Stimulated activated CD8-positive, alpha-beta memory T cell treated with anti-CD3 and anti-CD28 coated beads, Interleukin-15, amount 100 ng/mL, for 1 hour (primary cell): ENCODE data around the gene FAM50A.

ENCODE experiments used
- DNase-seq: peaks from one replicate; pipeline ENCODE4 v3.0.0-alpha.2; 2020; ENCODE audit warnings: low read depth

FAM50A gene

DNA sequence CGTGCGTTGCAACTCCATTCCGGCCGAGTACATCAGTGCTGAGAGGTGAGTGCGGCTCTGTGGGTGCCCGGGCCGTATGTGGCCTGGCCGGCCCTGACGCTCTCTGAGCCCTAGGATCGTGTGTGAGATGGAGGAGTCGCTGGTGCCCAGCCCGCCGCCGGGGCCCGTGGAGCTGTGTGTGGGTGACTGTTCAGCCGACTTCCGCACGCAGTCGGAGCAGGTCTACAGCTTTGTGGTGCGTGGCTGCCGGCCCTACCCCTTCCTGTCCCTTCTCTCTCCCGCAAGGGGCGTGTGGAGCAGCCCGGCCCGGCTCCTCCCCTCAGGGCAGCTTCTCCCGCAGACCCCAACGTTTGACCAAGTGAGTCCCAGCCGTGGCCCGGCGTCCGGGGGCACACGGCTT lies 22.1 kb downstream of the FAM50A start:
- no peak for DNase-seq

DNA sequence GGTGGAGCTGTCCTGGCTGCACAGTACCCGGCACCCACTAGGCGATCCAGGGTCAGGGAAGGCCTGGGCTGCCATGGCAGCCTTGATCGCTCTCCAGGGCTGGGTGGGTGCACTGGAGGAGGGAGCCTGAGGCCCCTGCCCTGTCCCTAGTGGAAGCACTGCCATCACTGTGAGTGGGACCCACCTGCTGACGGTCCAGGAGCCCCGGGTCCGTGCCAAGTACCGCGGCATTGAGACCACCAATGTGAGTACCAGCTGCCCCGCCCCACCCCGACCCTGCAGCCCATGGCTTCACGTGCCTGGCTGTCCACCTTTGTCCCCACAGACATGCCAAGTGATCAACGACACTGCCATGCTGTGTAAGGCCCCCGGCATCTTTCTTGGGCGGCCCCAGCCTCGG lies 23.0 kb downstream of the FAM50A start:
- no peak for DNase-seq

DNA sequence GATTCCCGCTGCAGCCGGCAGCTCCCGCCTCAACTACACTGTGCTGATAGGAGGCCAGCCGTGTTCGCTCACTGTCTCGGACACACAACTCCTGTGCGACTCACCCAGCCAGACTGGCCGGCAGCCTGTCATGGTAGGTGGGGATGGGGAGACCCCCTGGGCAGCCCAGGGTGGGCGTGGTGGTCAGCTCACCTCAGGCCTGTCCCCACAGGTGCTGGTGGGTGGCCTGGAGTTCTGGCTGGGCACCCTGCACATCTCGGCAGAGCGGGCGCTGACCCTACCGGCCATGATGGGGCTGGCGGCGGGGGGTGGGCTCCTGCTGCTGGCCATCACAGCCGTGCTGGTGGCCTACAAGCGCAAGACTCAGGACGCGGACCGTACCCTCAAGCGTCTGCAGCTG lies 23.6 kb downstream of the FAM50A start:
- no peak for DNase-seq

DNA sequence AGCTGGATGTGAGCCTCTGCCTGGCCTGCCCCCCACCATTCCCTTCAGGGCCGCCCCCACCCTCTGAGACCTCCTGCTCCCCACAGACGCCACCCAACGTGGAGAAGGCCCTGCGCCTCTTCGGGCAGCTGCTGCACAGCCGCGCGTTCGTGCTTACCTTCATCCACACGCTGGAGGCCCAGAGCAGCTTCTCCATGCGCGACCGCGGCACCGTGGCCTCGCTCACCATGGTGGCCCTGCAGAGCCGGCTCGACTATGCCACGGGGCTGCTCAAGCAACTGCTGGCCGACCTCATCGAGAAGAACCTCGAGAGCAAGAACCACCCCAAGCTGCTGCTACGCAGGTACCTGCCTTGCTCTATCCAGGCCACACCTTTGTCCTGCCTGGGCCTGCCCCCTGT lies 24.3 kb downstream of the FAM50A start:
- no peak for DNase-seq

DNA sequence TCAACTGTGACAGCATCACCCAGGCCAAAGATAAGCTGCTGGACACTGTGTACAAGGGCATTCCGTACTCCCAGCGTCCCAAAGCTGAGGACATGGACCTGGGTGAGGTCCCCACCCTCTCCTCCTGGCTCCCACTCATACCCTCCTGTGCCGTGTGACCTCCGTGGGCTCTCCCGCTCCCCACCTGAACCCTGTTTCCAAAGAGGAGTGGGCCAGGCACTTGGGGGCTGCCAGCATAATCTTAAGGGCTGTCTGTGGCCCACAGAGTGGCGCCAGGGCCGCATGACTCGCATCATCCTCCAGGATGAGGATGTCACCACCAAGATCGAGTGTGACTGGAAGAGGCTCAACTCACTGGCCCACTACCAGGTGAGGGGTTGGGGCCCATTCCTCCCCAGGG lies 25.2 kb downstream of the FAM50A start:
- no peak for DNase-seq

DNA sequence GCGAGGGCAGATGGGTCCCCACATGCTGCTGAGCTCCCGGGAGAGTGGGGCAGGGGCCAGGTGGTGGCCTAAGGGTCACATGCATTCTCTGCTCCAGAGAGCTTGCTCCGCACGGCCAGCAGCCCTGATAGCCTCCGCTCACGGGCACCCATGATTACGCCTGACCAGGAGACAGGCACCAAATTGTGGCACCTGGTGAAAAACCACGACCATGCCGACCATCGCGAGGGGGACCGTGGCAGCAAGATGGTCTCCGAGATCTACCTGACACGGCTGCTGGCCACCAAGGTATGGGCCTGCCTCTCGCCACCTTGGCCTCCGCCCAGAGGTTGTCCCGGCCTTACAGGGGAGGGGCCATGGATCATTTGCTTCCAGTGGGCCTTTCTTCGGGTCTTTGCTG lies 25.9 kb downstream of the FAM50A start:
- DNase-seq = no peak

DNA sequence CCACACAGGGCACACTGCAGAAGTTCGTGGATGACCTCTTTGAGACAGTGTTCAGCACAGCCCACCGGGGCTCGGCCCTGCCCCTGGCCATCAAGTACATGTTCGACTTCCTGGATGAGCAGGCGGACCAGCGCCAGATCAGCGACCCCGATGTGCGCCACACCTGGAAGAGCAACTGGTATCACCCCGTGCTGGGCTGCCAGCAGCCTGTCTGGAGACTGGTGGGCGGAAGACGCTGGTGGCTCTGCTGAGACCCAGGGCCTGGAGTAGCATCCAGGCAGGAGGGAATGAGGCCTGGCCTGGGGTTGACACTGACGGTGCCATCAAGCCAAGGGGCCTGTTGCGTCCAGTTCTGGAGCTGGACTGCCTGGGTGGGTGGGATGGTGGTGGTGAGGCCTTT lies 26.5 kb downstream of the FAM50A start:
- DNase-seq = no peak

DNA sequence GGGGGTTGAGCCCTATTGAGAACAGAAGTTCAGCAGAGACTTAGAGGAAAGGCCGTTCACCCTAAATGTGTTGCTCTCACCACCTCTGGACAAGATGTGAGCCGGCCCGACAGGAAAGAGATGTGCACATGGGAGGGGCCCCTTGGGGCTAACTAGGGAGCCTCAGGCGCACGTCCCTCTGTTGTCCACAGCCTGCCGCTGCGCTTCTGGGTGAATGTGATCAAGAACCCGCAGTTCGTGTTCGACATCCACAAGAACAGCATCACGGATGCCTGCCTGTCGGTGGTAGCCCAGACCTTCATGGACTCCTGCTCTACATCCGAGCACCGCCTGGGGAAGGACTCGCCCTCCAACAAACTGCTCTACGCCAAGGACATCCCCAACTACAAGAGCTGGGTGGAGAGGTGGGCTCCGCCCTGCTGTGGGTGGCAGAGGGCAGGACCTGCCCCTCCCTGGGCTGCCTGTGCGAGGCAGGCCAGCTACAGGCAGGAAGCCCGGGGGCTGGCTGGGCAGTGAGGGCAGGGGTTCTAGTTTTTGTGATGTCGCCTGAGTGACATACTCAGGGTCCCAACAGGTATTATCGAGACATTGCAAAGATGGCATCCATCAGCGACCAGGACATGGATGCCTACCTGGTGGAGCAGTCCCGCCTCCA lies 27.1 kb downstream of the FAM50A start:
- DNase-seq = no peak

DNA sequence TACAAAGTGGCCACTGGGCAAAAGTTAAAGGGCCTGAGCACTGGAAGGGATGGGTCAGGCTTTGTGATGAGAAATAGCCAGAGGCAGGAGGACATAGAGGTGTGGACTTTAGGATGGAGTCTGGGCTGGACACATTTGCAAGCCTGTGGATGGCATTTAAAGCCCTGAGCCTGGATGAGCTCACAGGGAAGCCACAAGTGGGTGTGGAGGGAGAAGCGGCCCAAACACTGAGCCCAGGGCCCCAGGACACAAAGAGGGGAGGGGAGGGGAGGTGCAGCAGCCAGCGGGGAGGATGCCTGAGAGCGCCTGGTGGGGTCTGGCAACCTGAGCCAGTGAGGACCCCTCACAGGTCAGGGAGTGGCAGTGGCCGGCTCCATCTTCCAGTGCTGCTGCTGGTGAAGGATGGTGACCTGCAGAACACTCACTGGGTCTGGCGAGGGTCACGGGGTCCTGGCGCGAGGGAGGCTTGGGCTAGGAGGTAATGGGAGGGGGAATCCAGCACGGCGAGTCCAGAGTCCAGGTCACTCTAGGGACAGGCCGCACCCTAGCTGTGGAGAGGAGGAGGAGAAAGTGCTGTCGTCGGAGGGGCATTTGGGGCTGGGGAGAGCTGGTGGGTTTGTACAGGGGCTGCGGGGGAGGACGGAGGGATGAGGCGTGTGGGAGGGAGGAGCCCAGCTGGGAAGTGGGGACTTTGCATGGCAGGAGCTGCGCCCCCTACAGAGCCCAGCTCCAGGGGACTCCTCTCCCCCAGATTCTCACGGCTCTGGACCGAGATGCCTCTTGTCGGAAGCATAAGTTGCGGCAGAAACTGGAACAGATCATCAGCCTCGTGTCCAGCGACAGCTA lies 28.1 kb downstream of the FAM50A start:
- no peak for DNase-seq

DNA sequence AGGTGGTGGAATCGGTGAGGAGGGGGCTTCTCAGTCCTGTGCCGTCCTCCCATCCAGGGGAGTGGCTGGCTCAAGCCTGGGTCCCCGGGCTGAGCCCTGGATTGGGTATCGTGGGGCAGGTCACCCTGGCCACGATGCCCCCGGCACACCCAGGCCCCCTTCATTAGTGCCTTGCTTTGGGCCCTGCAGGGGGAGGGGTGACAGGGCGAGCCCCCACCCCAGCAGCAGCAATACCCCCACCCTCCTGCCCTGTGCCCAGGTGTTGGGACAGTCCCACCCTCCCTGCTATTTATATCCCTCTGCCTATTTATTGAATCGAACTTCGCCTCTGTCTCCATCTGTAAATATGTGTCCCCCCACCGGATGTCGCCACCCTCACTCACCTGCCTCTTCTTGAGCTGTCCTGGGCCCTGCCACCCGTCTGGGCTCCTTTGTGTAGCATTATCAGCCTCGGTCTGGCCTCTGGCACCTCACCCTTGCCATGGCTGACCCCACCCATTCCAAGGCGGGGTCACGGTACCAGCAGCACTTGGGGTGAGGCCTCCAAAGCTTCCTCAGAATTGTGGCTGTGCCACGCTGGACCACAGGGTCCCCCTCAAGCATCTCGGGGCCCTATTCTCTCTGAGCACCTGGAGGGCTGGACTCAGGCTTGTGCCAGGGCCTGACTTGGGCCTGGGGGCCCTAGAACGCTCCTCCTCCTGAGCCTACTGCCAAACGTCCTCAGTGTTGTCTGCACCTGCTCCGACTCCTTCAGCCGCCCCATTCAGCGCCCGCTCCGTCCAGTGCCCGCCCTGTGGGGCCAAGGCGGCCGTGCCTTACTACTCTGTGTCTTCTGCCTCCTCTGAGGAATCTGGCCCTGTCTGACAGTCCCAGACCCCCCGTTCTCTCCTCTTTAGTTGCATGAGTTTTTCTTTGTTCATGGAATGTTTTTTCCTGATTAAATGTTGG lies 29.0 kb downstream of the FAM50A start:
- no peak for DNase-seq

DNA sequence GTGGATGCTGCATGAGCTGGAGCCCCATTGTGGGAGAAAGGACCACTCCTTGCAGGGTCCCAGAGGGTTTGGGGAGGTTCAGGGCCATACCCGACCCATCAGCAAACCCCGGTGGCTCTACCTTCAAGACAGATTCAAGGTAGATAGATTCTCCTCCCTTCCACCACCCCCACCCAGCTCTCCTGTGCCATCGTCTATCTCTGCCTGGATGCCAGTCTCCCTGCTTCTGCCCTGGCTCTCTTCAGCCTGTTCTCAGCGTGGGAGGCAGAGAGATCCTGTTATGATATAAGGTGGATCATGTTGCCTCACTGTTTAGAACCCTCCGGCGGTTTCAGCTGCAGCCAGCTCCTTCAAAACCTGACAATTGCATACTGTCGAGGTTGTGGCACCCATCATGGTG lies 29.7 kb downstream of the FAM50A start:
- no peak for DNase-seq

DNA sequence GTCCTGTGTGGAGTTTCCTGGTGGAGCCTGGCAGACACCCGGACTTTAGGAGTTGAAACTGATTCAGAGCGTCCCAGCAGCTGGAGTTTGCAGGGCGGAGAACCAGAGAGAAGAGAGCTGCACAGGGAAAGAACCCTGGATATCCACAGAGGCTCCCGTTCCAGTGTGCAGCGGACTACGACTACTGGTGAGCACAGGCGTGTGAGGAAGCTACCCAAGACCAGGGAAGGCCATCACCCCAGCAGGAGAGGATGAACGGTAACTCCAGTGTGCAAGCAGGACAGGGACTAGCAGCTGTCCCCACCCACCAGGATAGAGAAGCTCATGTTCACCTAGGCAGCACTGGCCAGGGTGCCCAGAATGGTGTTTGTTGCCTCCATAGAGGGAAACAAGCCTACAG lies 32.9 kb downstream of the FAM50A start:
- no peak for DNase-seq

DNA sequence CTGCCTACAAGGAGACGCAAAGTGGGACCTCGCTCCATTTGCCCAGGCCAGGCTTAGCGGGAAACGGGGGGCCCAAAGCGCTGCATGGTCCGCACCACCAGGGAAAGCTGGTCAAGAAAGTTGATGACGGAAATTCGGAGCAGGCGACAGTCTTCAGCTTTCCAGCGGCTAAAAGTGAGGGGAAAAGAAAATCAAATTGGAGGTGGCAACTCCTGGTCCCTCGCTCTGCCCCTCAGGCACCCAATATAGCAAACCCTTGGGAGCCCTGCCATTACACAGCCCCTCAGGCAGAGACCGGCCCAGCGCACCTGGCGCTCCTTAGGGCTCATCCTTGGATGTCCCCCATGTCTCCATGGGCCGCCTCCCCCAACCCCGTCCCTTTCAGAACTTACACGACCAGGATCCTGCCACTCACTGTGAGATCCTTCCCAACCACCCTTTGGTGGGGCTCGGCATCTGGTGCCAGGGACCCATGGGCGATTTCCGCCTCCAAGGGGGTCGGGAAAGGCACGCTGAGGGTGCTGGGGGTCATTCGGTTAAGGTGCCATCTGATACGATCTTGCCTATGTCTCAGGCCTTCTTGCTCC lies 34.0 kb downstream of the FAM50A start:
- DNase-seq = no peak

DNA sequence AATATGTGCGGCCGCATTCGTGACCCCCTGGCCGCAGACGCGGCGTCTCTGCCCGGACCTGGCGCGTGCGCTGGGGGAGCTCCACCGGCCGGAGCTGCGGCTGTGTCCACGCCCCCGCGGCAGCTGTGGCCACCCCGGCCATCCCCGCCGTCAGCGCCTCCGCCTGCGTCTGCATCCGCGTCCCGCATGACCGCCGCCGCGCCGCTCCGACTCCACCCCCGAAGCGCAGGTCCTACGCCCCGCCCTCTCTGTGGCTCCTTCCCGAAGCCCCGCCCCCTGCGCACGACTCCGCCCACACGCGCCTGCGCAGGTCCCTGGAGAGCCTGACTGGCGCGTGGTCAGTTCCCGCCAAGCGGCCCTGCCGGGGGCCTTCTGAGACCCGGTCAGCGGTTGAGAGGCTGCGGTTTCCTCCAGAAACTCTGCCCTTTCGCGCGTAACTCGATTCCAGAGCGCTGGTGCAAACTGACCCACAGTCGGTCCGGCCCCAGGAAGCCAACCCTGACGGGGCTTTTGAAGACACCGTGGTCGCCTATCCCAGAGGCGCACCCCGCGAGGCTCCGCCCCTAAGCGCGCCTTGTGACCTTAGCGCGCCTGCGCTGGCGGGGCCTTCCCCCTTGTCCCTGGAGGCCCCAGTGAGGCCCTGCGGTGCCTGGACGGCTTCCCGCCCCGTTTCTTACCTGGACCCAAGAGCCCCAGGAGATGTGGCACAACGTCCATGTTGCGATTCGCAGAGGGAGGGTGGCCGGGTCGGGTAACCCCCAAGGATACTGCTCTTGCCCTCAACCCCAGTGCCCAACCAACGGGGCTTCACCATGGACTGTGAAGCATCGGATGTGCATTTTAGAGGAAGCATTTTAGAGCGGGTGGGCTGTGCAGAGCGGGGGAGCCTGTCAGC lies 35.0 kb downstream of the FAM50A start, which contains the start of gene LAGE3:
LAGE3 (minus strand) TSS at position 554 of the 895 bp plus-strand sequence; CDS start at position 188, 366 bp downstream.
- DNase-seq = peak; percentile 92

DNA sequence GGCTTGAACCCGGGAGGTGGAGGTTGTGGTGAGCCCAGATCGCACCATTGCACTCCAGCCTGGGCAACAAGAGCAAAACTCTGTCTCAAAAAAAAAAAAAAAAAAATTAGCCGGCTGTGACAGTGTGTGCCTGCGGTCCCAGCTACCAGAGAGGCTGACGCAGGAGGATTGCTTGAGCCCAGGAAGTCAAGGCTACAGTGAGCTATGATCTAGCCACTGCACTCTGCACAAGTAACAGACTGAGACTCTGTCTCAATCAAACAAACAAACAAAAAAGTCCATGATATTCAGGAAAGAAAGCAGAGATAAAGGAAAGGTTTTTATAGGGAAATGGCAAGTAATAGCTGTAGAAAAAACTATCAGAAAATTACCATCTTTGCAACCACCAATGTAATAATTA lies 37.3 kb downstream of the FAM50A start:
- no peak for DNase-seq

DNA sequence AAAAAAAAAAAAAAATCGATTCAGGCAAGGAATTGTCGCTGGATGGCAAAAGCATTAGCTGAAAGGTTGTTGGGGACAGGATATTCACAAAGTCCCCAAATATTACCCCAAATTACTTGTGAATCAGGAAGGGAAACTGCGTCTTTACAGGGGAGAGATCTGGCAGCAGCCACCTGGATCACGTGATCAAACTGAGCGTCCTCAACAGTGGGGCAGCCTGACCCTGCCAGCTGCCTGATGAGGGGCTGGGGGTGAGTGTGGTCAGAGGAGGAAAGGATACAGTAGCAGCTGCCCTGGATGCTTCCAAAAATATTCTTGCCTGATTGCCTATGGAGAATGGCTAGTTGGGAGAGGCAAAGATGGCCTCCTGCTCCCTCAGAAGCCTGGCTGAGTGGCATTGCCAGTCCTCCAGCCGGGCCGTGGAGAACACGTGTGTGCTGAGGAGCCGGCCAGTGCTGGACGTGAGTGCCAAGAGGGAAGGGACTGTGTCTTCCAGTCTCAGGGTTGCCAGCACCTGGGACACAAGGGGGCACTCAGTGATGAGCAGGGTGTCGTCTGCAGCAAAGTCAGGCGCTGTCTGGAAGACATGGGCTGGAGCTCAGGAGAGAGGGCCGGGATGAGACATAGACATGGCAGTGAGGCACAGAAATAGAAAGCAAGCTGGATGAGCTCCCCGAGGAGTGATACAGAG lies 38.1 kb downstream of the FAM50A start:
- DNase-seq = no peak

DNA sequence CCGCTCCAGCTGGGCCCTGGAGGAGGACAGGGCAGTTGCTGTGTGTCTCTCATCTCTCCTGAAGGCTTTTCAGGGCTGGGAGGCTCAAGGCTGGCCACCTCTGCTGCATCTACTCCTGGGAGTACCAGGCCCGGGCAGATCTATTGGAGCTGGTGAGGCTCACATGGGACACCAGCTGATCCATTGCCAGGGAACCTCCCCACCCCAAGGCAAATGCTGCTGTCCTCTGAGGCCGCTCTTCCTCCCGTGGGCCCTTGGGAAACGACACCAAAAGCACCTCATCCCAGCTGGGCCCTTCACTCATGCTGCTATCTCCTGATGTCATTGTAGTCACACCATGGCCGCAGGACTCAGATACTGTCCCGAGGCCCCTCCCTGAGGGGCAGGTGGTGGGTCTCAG lies 38.8 kb downstream of the FAM50A start:
- no peak for DNase-seq

DNA sequence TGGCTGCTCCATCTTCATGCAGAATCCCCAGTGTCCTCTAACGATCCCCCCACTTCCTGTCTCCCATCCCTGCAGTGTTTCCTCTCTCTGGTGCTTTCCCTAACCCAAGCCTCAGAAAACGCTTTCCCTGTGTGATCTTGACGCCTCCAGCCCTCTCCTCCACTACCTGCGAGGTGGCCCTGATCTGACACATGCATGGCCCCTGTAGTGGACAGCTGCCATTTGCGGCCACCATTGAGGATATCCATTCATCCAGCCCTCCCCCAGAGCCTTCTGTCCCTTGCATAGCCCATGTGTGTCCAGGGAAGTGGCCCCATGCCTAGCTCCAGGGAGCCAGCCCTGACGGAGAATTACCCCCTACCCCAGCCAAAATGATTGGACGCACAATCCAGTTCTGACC lies 39.4 kb downstream of the FAM50A start:
- no peak for DNase-seq

DNA sequence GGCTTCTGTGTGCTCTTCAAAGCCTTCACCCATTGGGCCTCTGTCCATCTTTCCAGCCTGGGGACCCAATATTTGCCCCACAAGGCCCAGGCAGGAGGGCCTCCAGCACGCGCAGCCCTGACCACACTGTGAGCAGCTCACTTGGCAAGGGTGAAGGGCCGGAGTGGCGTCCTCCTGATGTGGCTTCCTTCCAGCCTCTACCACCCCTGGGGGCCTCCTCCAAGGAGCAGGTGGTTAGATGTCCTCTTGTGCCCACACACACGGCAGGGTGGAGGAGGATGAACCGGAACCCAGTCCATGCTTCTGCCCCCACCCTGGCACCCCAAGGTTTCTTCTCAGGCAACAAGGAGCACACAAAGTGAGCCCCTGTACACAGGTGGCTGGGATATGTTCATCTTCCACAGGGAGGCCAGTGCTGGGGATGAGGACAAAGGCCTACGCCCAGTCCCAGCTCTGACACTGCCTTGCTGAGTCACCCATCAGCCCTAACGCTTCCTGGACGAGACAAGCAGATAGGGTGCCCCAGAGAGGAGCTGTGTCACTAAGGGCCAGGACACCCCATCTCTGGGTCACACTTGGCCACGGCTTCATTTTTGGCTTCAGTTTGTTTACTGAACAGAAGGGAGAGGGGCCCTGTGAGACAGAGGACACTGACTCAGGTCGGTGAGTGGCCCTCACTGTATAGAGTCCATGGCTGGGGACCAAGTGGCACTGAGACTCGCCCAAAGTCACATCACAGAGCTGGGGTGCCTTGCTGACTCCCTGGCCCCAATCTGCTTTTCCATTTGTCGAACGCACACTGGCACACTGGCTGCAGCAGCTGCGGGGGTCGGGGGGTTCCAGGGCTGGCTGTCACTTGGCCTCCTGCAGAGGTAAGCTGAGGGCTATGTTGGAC lies 40.6 kb downstream of the FAM50A start:
- DNase-seq = no peak
